Spleen (tissue), 11 donors: Measurements from ENCODE around the gene CIC. TPM values are rescaled to one million over a fixed set of nuclear protein-coding genes. Genes with fewer than 3 reads are reported as not detected.

ENCODE experiments used
- DNase-seq: peaks from one replicate; pipeline ENCODE4 v3.0.0-alpha.2; 2020
- H3K27ac ChIP-seq, 8 donors: fragments of 200-600 bp; sonication (generic) in 7 of 8; 1 replicate in 4 of 8; 2 replicates in 4 of 8; pipeline versions ENCODE4 v1.5.0 to v1.8.0; 2016 to 2021; ENCODE audit warnings: inconsistent platforms in 4 of 8, mild to moderate bottlenecking in 4 of 8, moderate library complexity in 1 of 8
- H3K27me3 ChIP-seq, 7 donors: fragments of 200-600 bp; sonication (generic) in 6 of 7; replicated peaks in 1 of 7; 1 replicate in 4 of 7; 2 replicates in 3 of 7; pipeline versions ENCODE4 v1.5.0 to v1.8.0; 2016 to 2021; ENCODE audit warnings: inconsistent platforms in 3 of 7, mild to moderate bottlenecking in 1 of 7
- H3K36me3 ChIP-seq, 6 donors: fragments of 200-600 bp; sonication (generic) in 5 of 6; 1 replicate in 4 of 6; 2 replicates in 2 of 6; pipeline versions ENCODE4 v1.5.0 to v1.8.0; 2016 to 2021; ENCODE audit warnings: inconsistent platforms in 2 of 6
- H3K4me1 ChIP-seq, 6 donors: fragments of 200-600 bp; sonication (generic) in 5 of 6; 1 replicate in 3 of 6; 2 replicates in 3 of 6; pipeline versions ENCODE4 v1.5.0 to v1.8.0; 2016 to 2021; ENCODE audit warnings: inconsistent platforms in 3 of 6
- H3K4me3 ChIP-seq, 8 donors: fragments of 200-600 bp; sonication (generic) in 7 of 8; 1 replicate in 4 of 8; 2 replicates in 4 of 8; pipeline versions ENCODE4 v1.5.0 to v1.8.0; 2016 to 2021; ENCODE audit warnings: inconsistent platforms in 4 of 8, mild to moderate bottlenecking in 4 of 8, moderate library complexity in 2 of 8
- H3K9me3 ChIP-seq, 8 donors: fragments of 200-600 bp; sonication (generic) in 7 of 8; 1 replicate in 4 of 8; 2 replicates in 4 of 8; pipeline versions ENCODE4 v1.5.0 to v1.8.0; 2016 to 2021; ENCODE audit warnings: inconsistent platforms in 4 of 8
- CTCF ChIP-seq, 11 experiments: fragments of 200-600 bp in 7 of 11; fragments of 450-650 bp in 4 of 11; sonication (generic) in 4 of 11; IDR thresholded peaks in 8 of 11; conservative IDR thresholded peaks in 3 of 11; 1 replicate in 7 of 11; 2 replicates in 4 of 11; pipeline versions ENCODE4 v1.4.0 to v1.8.0; 2016 to 2021; ENCODE audit warnings: antibody characterized with exemption in 11 of 11, inconsistent platforms in 4 of 11, mild to moderate bottlenecking in 1 of 11
- POLR2A ChIP-seq, 3 donors: fragments of 450-650 bp; IDR thresholded peaks; one replicate each; pipeline ENCODE4 v1.5.1; 2017; ENCODE audit warnings: antibody characterized with exemption in 3 of 3, mild to moderate bottlenecking in 1 of 3
- POLR2AphosphoS5 ChIP-seq, 3 donors: sonication (generic); formaldehyde crosslinking; IDR thresholded peaks; one replicate each; pipeline ENCODE4 v1.5.1; 2017; ENCODE audit warnings: antibody characterized with exemption in 3 of 3
- WGBS, 5 donors: extraction: QIAGEN DNeasy Blood & Tissue Kit in 3 of 5; methylation state at CpG; one replicate each; pipeline versions ENCODE4 v1.1.5 to v1.1.7; 2013 to 2018; 5-methylcytosine and 5-hydroxymethylcytosine counted together
- intact Hi-C: fragments of 100-400 bp; cut with DNase I; formaldehyde crosslinking; loops from one replicate; pipeline ENCODE4 v1.15.0; 2023; ENCODE audit warnings: low total_unique reads
- polyA plus RNA-seq, 3 donors: library from polyadenylated mRNA; stranded (reverse); fragments of 200-250 nt; gene quantifications; one replicate each; pipeline ENCODE4 v1.2.1, GENCODE V29; 2013
- total RNA-seq, 7 donors: library from RNA; depleted of rRNA in 3 of 7; stranded (reverse); fragments of >200 nt in 3 of 7; fragmentation: NEBNext Ultra II Directional in 4 of 7; extraction: Animal tissue kit (Norgen Biotek cat#: 25700) in 4 of 7; gene quantifications; one replicate each; pipeline versions ENCODE4 v1.1.0 to v1.2.1, GENCODE V29; 2016 to 2021
- donor health status: healthy with polysubstance abuse.
- donor health status: DM: no; HTN: no; CAD: no; lungs with moderate emphysema.
- donor health status: DM: no; HTN: no; CAD: no.
- donor health status: Bipolar disorder and iron deficiency.
- donor health status: healthy.
- donor health status: DM: no; HTN: no; CAD: no.
- donor health status: DM: yes; HTN: yes; CAD: no.

CIC gene
- total and polyA plus RNA-seq, 10 donors, result 12.5 to 100 (median 69.8) TPM

GRCh38 chr19:42324655-42325307, 55.7 kb downstream of the CIC start:
- DNase-seq, result peak; percentile 86
- TF ChIP-seq CTCF (IDR thresholded peaks at IDR 0.05 in 8 of 11, conservative IDR thresholded peaks at IDR 0.05 in 3 of 11) (peak in 1 of 11 experiments; percentile 93), POLR2A (IDR thresholded peaks at IDR 0.05) (no peak), POLR2AphosphoS5 (IDR thresholded peaks at IDR 0.05) (no peak)
- H3K4me3 ChIP-seq, result peak overlapping the region; percentile 29 to 97 (median 86)
- peaks cover 0 to 33% (median 21%) of the 10 kb centered on the region in 7 donors for H3K27me3 ChIP-seq
- H3K9me3 ChIP-seq, result no peaks in the 10 kb centered on the region
- intact Hi-C loops, result loop anchor here (5.0 kb wide), 1 partner anchor 73 kb away; no protein-coding TSS in a partner anchor
- H3K36me3 ChIP-seq, result no peaks in the 10 kb centered on the region
- H3K4me1 ChIP-seq, result peaks cover 13 to 47% (median 38%) of the 10 kb centered on the region in 6 donors
- peak overlapping the region in 4 of 8 donors; percentile 84 to 89 (median 87) for H3K27ac ChIP-seq
- 3 to 5% (median 4%) methylated on average over 23 to 38 of the region's 38 CpGs for WGBS, 5 donors

GRCh38 chr19:42325308-42325895, 56.4 kb downstream of the CIC start, which contains the start of gene MEGF8:
TSS of gene MEGF8 (plus strand) at chr19:42325635. CDS start at chr19:42326244, 609 bp downstream.
- 0 to 1% (median 0%) methylated on average over 23 to 45 of the region's 45 CpGs for WGBS, 5 donors
- DNase-seq, result peak; percentile 99
- peak; percentile 92 to 94 (median 93) for TF ChIP-seq POLR2AphosphoS5 (IDR thresholded peaks at IDR 0.05)
- peak in 10 of 11 experiments; percentile 89 to 97 (median 94) for TF ChIP-seq CTCF (IDR thresholded peaks at IDR 0.05 in 8 of 11, conservative IDR thresholded peaks at IDR 0.05 in 3 of 11)
- peak in 2 of 3 donors; percentile 16 to 75 for TF ChIP-seq POLR2A (IDR thresholded peaks at IDR 0.05)
- Histone ChIP-seq H3K27ac (peak within 1 kb of the TSS; percentile 82 to 90 (median 86)), H3K4me3 (peak within 1 kb of the TSS; percentile 70 to 97 (median 88)), H3K9me3 (no peaks in the 10 kb centered on the region), H3K27me3 (peaks cover 0 to 33% (median 21%) of the 10 kb centered on the region in 7 donors), H3K4me1 (peaks cover 13 to 47% (median 38%) of the 10 kb centered on the region in 6 donors), H3K36me3 (no peaks in the 10 kb centered on the region)
- intact Hi-C loops, result loop anchor here (5.0 kb wide), 1 partner anchor 72 kb away; no protein-coding TSS in a partner anchor

GRCh38 chr19:42325896-42326771, 57.1 kb downstream of the CIC start:
- Histone ChIP-seq H3K9me3 (no peaks in the 10 kb centered on the region), H3K27me3 (peaks cover 0 to 33% (median 21%) of the 10 kb centered on the region in 7 donors), H3K4me3 (peak overlapping the region; percentile 70 to 97 (median 88)), H3K27ac (peak overlapping the region; percentile 82 to 90 (median 86)), H3K4me1 (peaks cover 13 to 47% (median 38%) of the 10 kb centered on the region in 6 donors), H3K36me3 (no peaks in the 10 kb centered on the region)
- WGBS, 5 donors, result 5 to 49% (median 8%) methylated on average over 3 to 37 of the region's 37 CpGs
- intact Hi-C loops, result loop anchor here (5.0 kb wide), 1 partner anchor 71 kb away; no protein-coding TSS in a partner anchor
- TF ChIP-seq POLR2AphosphoS5 (IDR thresholded peaks at IDR 0.05), result no peak
- peak in 1 of 11 experiments; percentile 10 for TF ChIP-seq CTCF (IDR thresholded peaks at IDR 0.05 in 8 of 11, conservative IDR thresholded peaks at IDR 0.05 in 3 of 11)
- DNase-seq, result peak; percentile 86
